ENCODE measurements around the gene NPHS1. TPM values are rescaled to one million over a fixed set of nuclear protein-coding genes. Genes with fewer than 3 reads are reported as not detected.

Gene NPHS1
- total RNA-seq, 2 donors from 2014 or later = not detected

DNA sequence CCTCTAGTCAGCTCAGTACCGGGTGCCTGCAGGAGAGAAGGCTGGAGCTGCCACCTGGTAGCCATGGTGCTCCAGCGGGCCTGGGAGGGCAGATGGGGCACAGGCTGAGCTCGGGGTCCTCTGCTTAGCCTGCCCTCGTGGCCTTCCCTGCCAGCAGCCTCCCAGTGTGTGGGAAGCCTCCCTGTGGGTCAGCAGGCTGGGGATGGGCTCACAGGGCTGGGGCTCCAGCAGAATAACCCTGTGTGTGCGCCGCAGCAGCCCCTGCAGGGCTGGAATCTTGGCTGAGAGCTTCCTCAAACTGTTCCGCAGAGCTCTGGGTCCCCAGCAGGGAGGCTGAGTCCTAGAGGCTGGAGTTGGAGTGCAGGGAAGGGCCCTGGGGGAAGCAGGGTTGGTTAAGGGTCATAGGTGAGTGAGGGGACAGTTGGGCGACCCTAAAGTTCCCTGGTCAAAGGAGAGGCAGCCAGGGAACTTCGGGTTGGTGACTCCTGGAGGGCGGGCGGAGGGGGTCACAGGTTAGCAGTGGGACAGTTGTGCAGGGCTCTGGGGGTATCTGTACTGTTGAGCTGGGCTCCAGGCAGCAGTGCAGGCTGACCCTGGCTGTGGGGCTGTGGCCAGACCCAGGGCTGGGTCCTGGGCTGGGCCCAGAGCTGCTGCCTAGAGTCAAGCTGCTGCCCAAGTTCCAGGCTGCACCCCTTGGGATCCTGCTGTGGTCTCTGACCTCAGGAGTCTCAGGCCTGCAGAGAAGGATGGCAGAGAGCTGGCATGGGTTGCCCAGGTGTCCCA, 62.9 kb downstream of the NPHS1 start:
- H3K9me3 ChIP-seq = no peaks in the 10 kb centered on the region
- H3K4me1 ChIP-seq (ENCODE audit: control insufficient read depth in 1 of 2, low read depth in 2 of 2) = no peaks in the 10 kb centered on the region
- DNase-seq (ENCODE audit: low spot score) (no peak), ATAC-seq (ENCODE audit: insufficient number of reproducible peaks, low FRiP score, low read depth) (no peak)
- no peaks in the 10 kb centered on the region for H3K27me3 ChIP-seq (replicated peaks; ENCODE audit: insufficient read depth)
- H3K27ac ChIP-seq = no peak overlapping the region
- H3K36me3 ChIP-seq = peaks cover 8% of the 10 kb centered on the region
- no peak overlapping the region for H3K4me3 ChIP-seq
- TF ChIP-seq, protein P1, sequence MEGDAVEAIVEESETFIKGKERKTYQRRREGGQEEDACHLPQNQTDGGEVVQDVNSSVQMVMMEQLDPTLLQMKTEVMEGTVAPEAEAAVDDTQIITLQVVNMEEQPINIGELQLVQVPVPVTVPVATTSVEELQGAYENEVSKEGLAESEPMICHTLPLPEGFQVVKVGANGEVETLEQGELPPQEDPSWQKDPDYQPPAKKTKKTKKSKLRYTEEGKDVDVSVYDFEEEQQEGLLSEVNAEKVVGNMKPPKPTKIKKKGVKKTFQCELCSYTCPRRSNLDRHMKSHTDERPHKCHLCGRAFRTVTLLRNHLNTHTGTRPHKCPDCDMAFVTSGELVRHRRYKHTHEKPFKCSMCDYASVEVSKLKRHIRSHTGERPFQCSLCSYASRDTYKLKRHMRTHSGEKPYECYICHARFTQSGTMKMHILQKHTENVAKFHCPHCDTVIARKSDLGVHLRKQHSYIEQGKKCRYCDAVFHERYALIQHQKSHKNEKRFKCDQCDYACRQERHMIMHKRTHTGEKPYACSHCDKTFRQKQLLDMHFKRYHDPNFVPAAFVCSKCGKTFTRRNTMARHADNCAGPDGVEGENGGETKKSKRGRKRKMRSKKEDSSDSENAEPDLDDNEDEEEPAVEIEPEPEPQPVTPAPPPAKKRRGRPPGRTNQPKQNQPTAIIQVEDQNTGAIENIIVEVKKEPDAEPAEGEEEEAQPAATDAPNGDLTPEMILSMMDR (IDR thresholded peaks at IDR 0.05) = no peak

DNA sequence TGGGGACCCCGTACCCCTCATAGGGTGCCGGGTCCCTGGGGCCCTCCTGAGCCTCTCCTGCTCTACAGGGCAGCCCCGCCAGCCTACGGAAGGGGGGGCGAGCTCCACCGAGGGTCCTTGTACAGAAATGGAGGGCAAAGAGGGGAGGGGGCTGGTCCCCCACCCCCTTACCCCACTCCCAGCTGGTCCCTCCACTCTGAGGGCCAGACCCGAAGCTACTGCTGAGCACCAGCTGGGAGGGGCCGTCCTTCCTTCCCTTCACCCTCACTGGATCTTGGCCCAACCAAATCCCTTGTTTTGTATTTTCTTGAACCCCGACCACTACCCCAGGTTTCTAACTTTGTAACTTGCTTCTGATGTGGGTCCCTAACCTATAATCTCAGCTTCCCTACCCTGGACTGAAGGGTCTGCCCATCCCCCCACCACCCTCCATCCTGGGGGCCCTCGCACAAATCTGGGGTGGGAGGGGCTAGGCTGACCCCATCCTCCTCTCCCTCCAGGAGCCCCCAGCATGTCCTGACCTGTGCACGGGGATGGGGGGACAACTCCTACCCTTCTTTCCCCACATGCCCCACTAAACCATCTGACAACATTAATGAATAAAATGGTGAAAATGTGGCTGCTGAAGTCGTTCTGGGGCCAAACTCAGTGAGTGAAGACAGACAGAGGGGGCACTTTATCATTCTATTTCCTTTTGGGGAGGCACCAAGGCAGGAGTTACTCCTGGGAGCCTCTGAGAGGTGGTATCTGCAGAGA, 63.9 kb downstream of the NPHS1 start:
- Histone ChIP-seq H3K27ac (no peak overlapping the region), H3K4me3 (no peak overlapping the region), H3K27me3 (replicated peaks; ENCODE audit: insufficient read depth) (no peaks in the 10 kb centered on the region), H3K9me3 (no peaks in the 10 kb centered on the region), H3K36me3 (peaks cover 8% of the 10 kb centered on the region), H3K4me1 (ENCODE audit: control insufficient read depth in 1 of 2, low read depth in 2 of 2) (no peaks in the 10 kb centered on the region)
- TF ChIP-seq, protein P1 (IDR thresholded peaks at IDR 0.05) = no peak
- DNase-seq (ENCODE audit: low spot score) (no peak), ATAC-seq (ENCODE audit: insufficient number of reproducible peaks, low FRiP score, low read depth) (no peak)

DNA sequence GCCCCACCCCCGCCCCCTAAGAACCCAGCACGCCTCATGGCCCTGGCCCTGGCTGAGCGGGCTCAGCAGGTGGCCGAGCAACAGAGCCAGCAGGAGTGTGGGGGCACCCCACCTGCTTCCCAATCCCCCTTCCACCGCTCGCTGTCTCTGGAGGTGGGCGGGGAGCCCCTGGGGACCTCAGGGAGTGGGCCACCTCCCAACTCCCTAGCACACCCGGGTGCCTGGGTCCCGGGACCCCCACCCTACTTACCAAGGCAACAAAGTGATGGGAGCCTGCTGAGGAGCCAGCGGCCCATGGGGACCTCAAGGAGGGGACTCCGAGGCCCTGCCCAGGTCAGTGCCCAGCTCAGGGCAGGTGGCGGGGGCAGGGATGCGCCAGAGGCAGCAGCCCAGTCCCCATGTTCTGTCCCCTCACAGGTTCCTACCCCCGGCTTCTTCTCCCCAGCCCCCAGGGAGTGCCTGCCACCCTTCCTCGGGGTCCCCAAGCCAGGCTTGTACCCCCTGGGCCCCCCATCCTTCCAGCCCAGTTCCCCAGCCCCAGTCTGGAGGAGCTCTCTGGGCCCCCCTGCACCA, 65.0 kb downstream of the NPHS1 start:
- Histone ChIP-seq H3K4me1 (ENCODE audit: control insufficient read depth in 1 of 2, low read depth in 2 of 2) (no peaks in the 10 kb centered on the region), H3K4me3 (no peak overlapping the region), H3K27ac (no peak overlapping the region), H3K9me3 (no peaks in the 10 kb centered on the region), H3K27me3 (replicated peaks; ENCODE audit: insufficient read depth) (no peaks in the 10 kb centered on the region), H3K36me3 (peaks cover 10% of the 10 kb centered on the region)
- DNase-seq (ENCODE audit: low spot score) = no peak
- TF ChIP-seq, protein P1 (IDR thresholded peaks at IDR 0.05) = no peak
- ATAC-seq (ENCODE audit: insufficient number of reproducible peaks, low FRiP score, low read depth) = no peak

DNA sequence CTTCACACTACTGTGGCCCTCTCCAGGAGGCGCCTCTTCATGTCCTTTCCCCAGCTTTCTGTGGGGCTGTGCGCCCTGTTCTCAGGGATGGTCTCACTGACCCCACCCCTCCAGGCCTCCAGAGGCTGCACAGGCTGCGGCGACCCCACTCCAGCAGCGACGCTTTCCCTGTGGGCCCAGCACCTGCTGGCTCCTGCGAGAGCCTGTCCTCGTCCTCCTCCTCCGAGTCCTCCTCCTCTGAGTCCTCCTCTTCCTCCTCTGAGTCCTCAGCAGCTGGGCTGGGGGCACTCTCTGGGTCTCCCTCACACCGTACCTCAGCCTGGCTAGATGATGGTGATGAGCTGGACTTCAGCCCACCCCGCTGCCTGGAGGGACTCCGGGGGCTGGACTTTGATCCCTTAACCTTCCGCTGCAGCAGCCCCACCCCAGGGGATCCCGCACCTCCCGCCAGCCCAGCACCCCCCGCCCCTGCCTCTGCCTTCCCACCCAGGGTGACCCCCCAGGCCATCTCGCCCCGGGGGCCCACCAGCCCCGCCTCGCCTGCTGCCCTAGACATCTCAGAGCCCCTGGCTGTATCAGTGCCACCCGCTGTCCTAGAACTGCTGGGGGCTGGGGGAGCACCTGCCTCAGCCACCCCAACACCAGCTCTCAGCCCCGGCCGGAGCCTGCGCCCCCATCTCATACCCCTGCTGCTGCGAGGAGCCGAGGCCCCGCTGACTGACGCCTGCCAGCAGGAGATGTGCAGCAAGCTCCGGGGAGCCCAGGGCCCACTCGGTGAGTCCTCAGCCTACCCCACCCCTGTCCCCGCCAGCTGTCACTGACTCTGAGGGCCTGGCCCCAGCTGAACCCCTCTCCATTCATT, 65.8 kb downstream of the NPHS1 start:
- Histone ChIP-seq H3K36me3 (peaks cover 14% of the 10 kb centered on the region), H3K4me3 (no peak overlapping the region), H3K4me1 (ENCODE audit: control insufficient read depth in 1 of 2, low read depth in 2 of 2) (no peaks in the 10 kb centered on the region), H3K27ac (no peak overlapping the region), H3K9me3 (no peaks in the 10 kb centered on the region), H3K27me3 (replicated peaks; ENCODE audit: insufficient read depth) (no peaks in the 10 kb centered on the region)
- TF ChIP-seq, protein P1 (IDR thresholded peaks at IDR 0.05) = no peak
- ATAC-seq (ENCODE audit: insufficient number of reproducible peaks, low FRiP score, low read depth) (no peak), DNase-seq (ENCODE audit: low spot score) (no peak)

All from thoracic aorta (tissue), 2 donors.